Tibial artery (tissue), 4 donors: ENCODE data around the gene TMEM141.
A peak's percentile ranks its signal among the peaks of the same experiment; 100 is the strongest.

Experiments
- DNase-seq, 2 donors: peaks; one replicate each; pipeline ENCODE4 v3.0.0-alpha.2; 2019
- H3K27ac ChIP-seq, 2 donors: fragments of 200-600 bp; sonication (generic) in 1 of 2; 1 replicate in 1 of 2; 2 replicates in 1 of 2; pipeline ENCODE4 v1.5.1; 2018 to 2019; ENCODE audit warnings: mild to moderate bottlenecking in 1 of 2
- H3K27me3 ChIP-seq, 2 donors: fragments of 200-600 bp; sonication (generic) in 1 of 2; one replicate each; pipeline versions ENCODE4 v1.5.1 to v1.6.0; 2016 to 2019
- H3K36me3 ChIP-seq, 3 donors: fragments of 200-600 bp; sonication (generic) in 2 of 3; one replicate each; pipeline ENCODE4 v1.5.1; 2016 to 2019; ENCODE audit warnings: mild to moderate bottlenecking in 2 of 3
- H3K4me1 ChIP-seq, 4 donors: fragments of 200-600 bp; sonication (generic) in 2 of 4; 1 replicate in 3 of 4; 2 replicates in 1 of 4; pipeline ENCODE4 v1.5.1; 2016 to 2019
- H3K4me3 ChIP-seq, 2 donors: fragments of 200-600 bp; sonication (generic) in 1 of 2; 1 replicate in 1 of 2; 2 replicates in 1 of 2; pipeline ENCODE4 v1.5.1; 2018 to 2019; ENCODE audit warnings: mild to moderate bottlenecking in 2 of 2
- H3K9me3 ChIP-seq, 3 donors: fragments of 200-600 bp; sonication (generic) in 1 of 3; one replicate each; pipeline ENCODE4 v1.5.1; 2016 to 2019
- intact Hi-C: fragments of 100-400 bp; cut with DNase I; formaldehyde crosslinking; loops from one replicate; pipeline ENCODE4 v1.15.0; 2023; ENCODE audit warnings: low total_unique reads
- TF ChIP-seq, protein P1 (sequence below), 2 experiments: fragments of 200-600 bp in 1 of 2; fragments of 450-650 bp in 1 of 2; IDR thresholded peaks; one replicate each; pipeline ENCODE4 v1.5.1; 2017 to 2019; ENCODE audit warnings: antibody characterized with exemption in 2 of 2, mild to moderate bottlenecking in 1 of 2, moderate library complexity in 1 of 2

TMEM141 gene

DNA sequence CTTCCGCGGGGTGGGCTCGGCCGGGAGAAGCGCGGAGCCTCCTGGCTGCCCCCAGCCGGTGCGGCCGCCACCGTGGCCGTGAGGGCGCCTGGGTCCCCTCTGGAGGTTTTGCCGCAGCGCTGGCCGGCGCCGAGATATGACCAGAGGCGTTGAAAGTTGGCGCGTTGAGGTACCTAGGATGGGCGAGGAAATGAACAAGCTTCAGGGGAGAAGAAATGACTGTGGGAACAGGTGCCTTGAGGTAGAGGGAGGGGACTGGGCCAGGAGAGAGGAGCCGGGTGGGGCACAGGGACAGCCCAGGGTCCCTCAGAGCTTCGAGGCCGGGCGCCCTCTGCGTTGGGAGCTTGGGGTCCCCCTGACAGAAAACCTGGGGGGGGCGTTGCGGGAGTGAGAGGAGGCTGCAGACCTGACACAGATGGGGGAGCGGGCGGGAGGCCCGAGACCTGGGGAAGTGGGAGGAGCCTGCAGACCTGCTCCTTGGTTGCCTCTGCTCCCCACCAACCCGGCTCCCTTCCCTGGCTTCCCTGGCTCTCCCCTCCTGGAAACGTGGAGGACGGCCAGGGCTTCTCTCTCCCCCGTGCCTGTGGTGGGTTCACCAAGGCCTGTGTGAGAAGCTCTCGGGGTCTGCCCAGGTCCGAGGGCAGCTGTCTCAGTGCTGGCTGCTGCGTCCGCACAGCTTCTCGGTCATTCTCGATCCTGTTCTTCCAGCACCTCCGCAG lies 30.8 kb downstream of the TMEM141 start:
- H3K36me3 ChIP-seq, result peaks cover 25 to 43% (median 39%) of the 10 kb centered on the region in 3 donors
- TF ChIP-seq, protein P1, sequence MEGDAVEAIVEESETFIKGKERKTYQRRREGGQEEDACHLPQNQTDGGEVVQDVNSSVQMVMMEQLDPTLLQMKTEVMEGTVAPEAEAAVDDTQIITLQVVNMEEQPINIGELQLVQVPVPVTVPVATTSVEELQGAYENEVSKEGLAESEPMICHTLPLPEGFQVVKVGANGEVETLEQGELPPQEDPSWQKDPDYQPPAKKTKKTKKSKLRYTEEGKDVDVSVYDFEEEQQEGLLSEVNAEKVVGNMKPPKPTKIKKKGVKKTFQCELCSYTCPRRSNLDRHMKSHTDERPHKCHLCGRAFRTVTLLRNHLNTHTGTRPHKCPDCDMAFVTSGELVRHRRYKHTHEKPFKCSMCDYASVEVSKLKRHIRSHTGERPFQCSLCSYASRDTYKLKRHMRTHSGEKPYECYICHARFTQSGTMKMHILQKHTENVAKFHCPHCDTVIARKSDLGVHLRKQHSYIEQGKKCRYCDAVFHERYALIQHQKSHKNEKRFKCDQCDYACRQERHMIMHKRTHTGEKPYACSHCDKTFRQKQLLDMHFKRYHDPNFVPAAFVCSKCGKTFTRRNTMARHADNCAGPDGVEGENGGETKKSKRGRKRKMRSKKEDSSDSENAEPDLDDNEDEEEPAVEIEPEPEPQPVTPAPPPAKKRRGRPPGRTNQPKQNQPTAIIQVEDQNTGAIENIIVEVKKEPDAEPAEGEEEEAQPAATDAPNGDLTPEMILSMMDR (IDR thresholded peaks at IDR 0.05), result no peak
- peak overlapping the region; percentile 41 to 45 for H3K4me3 ChIP-seq
- H3K27ac ChIP-seq, result no peak overlapping the region
- H3K9me3 ChIP-seq, result no peaks in the 10 kb centered on the region
- no peaks in the 10 kb centered on the region for H3K27me3 ChIP-seq
- intact Hi-C loops, result no loop called here
- H3K4me1 ChIP-seq, result peaks cover 0 to 15% (median 6%) of the 10 kb centered on the region in 4 donors
- peak in 1 of 2 donors; percentile 59 for DNase-seq

DNA sequence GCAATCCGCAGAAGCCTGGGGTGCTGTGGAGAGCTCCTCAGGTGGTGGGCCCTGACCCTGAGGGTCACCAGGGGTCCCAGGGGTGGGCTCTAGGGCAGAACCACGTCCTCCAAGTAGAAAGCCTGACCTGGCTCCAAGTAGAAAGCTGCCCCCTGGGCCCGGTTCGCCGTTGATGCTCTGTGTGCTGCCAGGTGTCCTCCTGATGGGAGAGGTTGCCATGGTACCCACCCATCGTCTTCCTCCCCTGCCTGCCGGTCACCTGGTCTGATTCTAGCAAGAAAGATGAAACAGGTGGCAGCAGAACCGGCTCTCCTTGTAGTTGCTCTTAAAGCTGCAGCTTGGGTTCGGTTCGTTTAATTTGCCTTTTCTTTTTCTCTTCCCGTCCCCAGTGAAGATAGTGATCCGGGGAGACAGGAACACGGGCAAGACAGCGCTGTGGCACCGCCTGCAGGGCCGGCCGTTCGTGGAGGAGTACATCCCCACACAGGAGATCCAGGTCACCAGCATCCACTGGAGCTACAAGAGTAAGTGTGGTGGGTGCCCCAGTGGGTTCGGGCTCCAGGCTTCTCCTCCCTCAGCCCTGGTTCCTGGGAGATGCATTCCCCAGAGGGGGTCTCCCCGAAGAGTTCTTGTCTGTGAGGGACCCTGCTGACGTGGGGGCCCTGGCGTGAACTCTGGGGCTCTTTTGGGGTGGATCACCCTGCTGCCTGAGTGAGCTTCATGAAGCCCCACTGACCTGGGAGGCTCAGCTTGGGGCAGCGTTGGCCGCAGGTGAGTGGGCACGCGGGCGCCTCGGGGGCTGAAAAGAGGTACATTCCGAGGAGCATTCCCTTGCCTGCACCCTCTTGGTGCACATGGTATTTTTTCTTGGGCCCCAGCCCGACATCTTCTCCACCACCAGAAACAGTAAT lies 32.2 kb downstream of the TMEM141 start:
- no peak for DNase-seq
- Histone ChIP-seq H3K27me3 (no peaks in the 10 kb centered on the region), H3K4me1 (peaks cover 0 to 15% (median 6%) of the 10 kb centered on the region in 4 donors), H3K9me3 (no peaks in the 10 kb centered on the region), H3K36me3 (peaks cover 25 to 53% (median 50%) of the 10 kb centered on the region in 3 donors), H3K4me3 (no peak overlapping the region), H3K27ac (no peak overlapping the region)
- intact Hi-C loops, result no loop called here
- TF ChIP-seq, protein P1 (IDR thresholded peaks at IDR 0.05), result no peak

DNA sequence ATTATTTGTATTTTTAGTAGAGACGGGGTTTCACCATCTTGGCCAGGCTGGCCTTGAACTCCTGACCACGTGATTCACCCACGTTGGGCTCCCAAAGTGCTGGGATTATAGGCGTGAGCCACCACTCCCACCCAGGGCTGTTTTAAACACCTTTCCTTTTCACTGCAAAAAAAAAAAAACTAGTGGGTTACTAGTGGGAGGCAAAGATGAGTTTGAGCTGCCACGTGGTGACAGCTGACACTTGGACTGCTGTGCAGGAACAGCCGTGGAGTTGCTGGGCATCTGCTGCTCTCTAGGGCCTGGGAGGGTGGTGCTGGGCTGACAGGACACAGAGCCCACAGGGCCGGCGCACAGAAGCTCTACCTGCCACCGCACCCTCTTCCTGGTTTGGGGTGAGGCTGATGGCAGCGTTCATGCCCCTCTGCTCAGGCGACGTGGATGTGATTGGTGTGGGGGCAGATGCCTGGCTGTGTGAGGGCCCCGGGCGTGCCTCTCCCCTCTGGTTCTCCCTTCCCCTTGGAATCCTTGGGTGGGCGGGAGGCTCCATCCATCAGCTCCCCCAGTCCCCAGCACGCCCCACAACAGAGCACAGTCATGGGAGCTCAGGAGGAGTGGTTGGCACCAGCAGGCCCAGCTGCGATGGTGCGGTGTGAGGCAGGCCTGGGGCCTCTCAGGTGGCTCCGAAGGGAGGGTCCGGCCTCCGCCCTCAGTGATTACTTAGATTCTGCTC lies 33.5 kb downstream of the TMEM141 start:
- Histone ChIP-seq H3K4me1 (peaks cover 0 to 15% (median 6%) of the 10 kb centered on the region in 4 donors), H3K27me3 (no peaks in the 10 kb centered on the region), H3K9me3 (no peaks in the 10 kb centered on the region), H3K4me3 (no peak overlapping the region), H3K27ac (no peak overlapping the region), H3K36me3 (peaks cover 30 to 65% (median 62%) of the 10 kb centered on the region in 3 donors)
- intact Hi-C loops, result no loop called here
- DNase-seq, result no peak
- TF ChIP-seq, protein P1 (IDR thresholded peaks at IDR 0.05), result no peak

DNA sequence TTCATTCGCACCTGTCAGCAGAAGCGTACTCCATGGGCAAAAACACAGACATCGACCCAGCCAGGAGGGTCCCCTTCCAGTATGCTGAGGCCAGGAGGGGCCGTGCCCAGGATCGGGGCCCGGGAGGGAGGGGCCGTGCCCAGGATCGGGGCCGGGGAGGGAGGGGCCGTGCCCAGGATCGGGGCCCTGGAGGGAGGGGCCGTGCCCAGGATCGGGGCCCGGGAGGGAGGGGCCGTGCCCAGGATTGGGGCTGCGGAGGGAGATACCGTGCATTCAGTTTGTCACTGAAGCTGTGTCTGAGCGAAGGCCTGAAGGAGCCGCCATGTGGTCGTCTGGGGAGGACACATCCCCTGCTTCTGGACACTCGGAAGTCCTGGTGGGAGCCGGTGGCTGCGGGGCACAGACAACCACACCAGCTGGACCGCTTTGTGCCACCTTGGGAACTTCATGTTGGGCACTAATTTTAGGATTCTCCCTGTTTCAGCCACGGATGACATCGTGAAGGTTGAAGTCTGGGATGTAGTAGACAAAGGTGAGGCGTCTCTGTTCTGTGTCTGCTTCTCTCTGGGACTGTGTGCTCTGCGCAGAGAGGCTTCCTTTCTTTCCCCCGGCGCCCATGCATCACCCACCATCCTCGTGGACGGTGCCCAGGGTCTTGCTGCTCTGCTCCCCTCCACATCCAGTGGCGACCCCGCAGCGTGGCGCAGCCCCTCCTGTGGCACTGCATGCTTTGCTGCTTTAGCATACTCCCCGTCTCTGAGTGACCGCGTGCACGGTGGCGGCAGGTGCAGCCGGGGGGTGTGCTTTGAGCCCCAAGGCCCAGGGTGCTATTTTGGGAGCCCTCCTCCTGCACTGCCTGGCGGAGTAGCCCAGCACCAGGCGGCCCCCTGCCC lies 34.4 kb downstream of the TMEM141 start:
- no peaks in the 10 kb centered on the region for H3K9me3 ChIP-seq
- peaks cover 0 to 14% (median 6%) of the 10 kb centered on the region in 4 donors for H3K4me1 ChIP-seq
- no peak overlapping the region for H3K4me3 ChIP-seq
- H3K27ac ChIP-seq, result no peak overlapping the region
- TF ChIP-seq, protein P1 (IDR thresholded peaks at IDR 0.05), result no peak
- no peaks in the 10 kb centered on the region for H3K27me3 ChIP-seq
- peak in 1 of 2 donors; percentile 61 for DNase-seq
- intact Hi-C loops, result no loop called here
- H3K36me3 ChIP-seq, result peaks cover 38 to 74% (median 71%) of the 10 kb centered on the region in 3 donors
